ENCODE measurements around the gene METTL25B.

- TF ChIP-seq CTCF (IDR thresholded peaks at IDR 0.05; ENCODE audit: extremely low read depth in 1 of 2, insufficient read depth in 1 of 2, low read depth in 1 of 2, low read length in 2 of 2) (peak in 1 of 2 donors; percentile 29), POLR2A (IDR thresholded peaks at IDR 0.05; ENCODE audit: low read depth, low read length) (no peak)
These were observed 45.9 kb upstream of the METTL25B start for GRCh38 chr1:156682166-156682890.

Measured in endothelial cell of umbilical vein (primary cell).